Measurements from ENCODE around the gene ADIPOR1.

- TF ChIP-seq CTCF (IDR thresholded peaks at IDR 0.05) (no peak), ZFX (IDR thresholded peaks at IDR 0.05; ENCODE audit: borderline replicate concordance) (no peak)
Observed at GRCh38 chr1:202964791-202965410, 6.8 kb upstream of the ADIPOR1 start.
